ENCODE results near the gene MYL10. TPM values are rescaled to one million over a fixed set of nuclear protein-coding genes. Genes with fewer than 3 reads are reported as not detected.

The MYL10 gene
- total and polyA plus RNA-seq, 10 of the 15 experiments (the other 5 are each of a cell fraction or from before 2014, with no cell fraction given), result not detected

- TF ChIP-seq HDGF (IDR thresholded peaks at IDR 0.05) (no peak), EP300 (IDR thresholded peaks at IDR 0.05; ENCODE audit: borderline replicate concordance in 1 of 2, control insufficient read depth in 1 of 2, low read depth in 2 of 2, low read length in 2 of 2) (no peak), SP1 (IDR thresholded peaks at IDR 0.05; ENCODE audit: low read depth, low read length) (no peak)
Observed at GRCh38 chr7:101580596-101580995, 48.5 kb downstream of the MYL10 start (continued).

- H3K9ac ChIP-seq (ENCODE audit: control insufficient read depth, insufficient read depth, low read length), result no peak overlapping the region
- H3K79me2 ChIP-seq (ENCODE audit: control insufficient read depth, insufficient read depth, low read length), result no peaks in the 10 kb centered on the region
- CTCF ChIA-PET, result no interaction called here
- ATAC-seq, result no peak
- H2AFZ ChIP-seq (ENCODE audit: control insufficient read depth, low read depth, low read length), result no peak overlapping the region
- intact Hi-C loops (cut with micrococcal nuclease; ENCODE audit: unreplicated experiment) (no loop called here), in situ Hi-C loops (cut with MboI) (no loop called here)
- RAD21 ChIA-PET (ENCODE audit: unreplicated experiment), result no interaction called here
- no peaks in the 10 kb centered on the region; a peak in 1 of 4 replicates for H3K27me3 ChIP-seq (replicated peaks in 1 of 2; ENCODE audit: control insufficient read depth in 2 of 2, insufficient read depth in 2 of 2, low read length in 1 of 2)
- no peak for DNase-seq (ENCODE audit: low read depth, low spot score)
- H3K4me3 ChIP-seq, result no peak overlapping the region
- no peaks in the 10 kb centered on the region for H4K20me1 ChIP-seq (ENCODE audit: control insufficient read depth, insufficient read depth)
- H3K27ac ChIP-seq (ENCODE audit: control insufficient read depth, insufficient read depth), result no peak overlapping the region
- H3K9me3 ChIP-seq (replicated peaks; ENCODE audit: control insufficient read depth, insufficient read depth, low read length), result no peaks in the 10 kb centered on the region; the same call in 2 of the 3 replicates
- no peaks in the 10 kb centered on the region for H3K4me1 ChIP-seq (ENCODE audit: control insufficient read depth, insufficient read depth, low read length)
- no peak for FAIRE-seq
- TF ChIP-seq SUPT20H (IDR thresholded peaks at IDR 0.05; ENCODE audit: borderline replicate concordance, control insufficient read depth, low read depth, low read length) (no peak), E2F8 (IDR thresholded peaks at IDR 0.05; ENCODE audit: low read depth, partially characterized antibody) (no peak), ELK1 (IDR thresholded peaks at IDR 0.05; ENCODE audit: low read depth, low read length) (no peak), PKNOX1 (IDR thresholded peaks at IDR 0.05) (no peak)
- 0% methylated on average over 1 of the region's 1 CpG for WGBS (ENCODE audit: insufficient coverage, insufficient replicate concordance, low lambda C conversion rate, missing lambda C conversion rate)
- H3K4me2 ChIP-seq (ENCODE audit: control insufficient read depth, insufficient read depth), result no peak overlapping the region
- SMC1A ChIA-PET (ENCODE audit: uncharacterized antibody, unreplicated experiment), result no interaction called here
- H3K36me3 ChIP-seq (ENCODE audit: control insufficient read depth in 2 of 2, insufficient read depth in 2 of 2, low read length in 1 of 2), result no peaks in the 10 kb centered on the region
- BruUV-seq (replicated peaks), result no TSS peak
- POLR2A ChIA-PET, result no interaction called here
Observed at GRCh38 chr7:101578552-101578951, 50.5 kb downstream of the MYL10 start.
